GM20000 (cell line): ENCODE measurements around the gene AP5Z1.

ENCODE experiments used
- DNase-seq: peaks from one replicate; pipeline ENCODE4 v3.0.0; 2012; ENCODE audit warnings: low spot score
- CTCF ChIP-seq: IDR thresholded peaks from 2 replicates; pipeline ENCODE4 v1.5.1; 2012; ENCODE audit warnings: mild to moderate bottlenecking, control low read depth; ENCODE audit errors: extremely low read depth, missing control alignments

Gene AP5Z1

DNA sequence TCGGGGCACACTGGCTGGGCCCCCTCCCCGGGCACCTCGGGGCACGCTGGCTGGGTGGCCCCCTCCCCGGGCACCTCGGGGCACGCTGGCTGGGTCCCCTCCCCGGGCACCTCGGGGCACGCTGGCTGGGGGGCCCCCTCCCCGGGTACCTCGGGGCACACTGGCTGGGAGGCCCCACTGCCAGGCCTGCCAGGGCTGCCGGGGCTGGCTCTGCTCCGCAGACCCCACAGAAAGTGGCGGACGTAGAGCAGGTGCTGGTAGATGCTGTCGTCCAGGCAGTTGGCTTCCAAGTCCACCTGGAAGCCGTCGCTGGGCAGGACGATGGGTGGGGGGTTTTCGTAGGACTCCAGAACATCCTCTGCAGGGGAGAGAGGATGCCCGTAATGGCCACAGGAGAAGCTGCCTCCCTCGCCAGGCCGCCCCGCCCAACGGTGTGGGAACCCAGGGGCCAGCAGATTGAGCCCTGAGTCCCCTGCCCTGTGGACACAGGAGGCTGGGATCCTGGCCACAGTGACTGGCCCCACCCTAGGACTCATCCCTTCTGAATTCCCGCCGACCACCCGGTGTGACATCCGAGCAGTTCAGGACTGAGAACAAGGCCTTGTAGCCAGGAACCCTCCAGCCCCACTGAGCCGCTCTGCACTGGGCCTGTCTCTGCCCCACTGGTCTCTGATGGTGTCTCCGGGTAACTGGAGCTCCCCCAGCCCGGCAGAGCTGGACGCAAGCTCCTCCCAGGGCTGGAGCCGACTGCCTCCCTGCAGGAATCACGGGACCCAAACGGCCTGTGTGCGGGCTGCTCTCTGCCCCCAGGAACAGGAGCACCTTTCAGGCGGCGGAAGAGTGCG lies 28.2 kb downstream of the AP5Z1 start:
- TF ChIP-seq CTCF = no peak
- DNase-seq = no peak

DNA sequence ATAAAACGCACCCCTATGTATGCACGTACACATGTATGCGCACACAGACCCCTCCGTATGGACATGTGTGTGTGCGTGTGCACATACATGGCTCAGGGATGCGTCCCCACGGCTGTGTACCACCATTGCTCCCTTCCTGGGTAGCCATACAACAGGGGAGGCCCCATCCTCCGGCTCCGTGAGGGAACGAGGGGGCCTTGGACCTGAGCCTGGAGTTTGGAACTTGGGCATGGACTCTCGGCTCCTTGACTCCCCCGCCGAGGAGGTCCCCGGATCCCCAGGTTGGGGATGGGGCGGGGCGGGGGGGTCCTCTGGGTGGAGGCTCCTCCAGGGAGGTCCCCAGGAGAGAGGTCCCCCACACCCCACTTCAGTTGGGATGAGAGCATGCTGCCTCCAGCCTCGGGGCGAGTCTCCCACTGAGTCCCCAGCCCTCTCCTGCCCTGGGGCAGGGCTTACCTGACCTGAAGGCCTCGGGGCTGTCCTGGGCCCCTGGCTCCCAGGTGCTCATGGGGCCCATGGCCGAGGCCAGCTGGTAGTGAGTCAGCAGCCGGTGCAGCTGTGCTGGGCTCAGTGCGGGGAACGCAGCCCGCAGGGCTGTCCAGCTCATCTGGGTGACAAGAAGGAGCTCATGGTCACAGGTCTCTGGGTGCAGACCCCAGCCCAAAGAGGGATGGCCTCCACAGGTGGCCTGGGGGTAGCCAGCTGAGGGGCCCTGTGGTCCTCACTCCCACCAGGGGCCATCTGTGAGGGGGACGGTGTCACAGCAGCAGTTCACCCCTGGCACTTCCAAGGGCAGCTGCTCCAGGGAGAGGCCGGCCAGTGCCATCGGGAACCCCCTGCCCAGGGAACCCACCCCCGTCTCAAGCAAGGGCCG lies 29.9 kb downstream of the AP5Z1 start:
- no peak for DNase-seq
- TF ChIP-seq CTCF = no peak

- no peak for DNase-seq
- no peak for TF ChIP-seq CTCF
Measured at GRCh38 chr7:4805984-4806300, 30.5 kb downstream of the AP5Z1 start.

- no peak for TF ChIP-seq CTCF
- DNase-seq = no peak
Measured at GRCh38 chr7:4806983-4807597, 31.7 kb downstream of the AP5Z1 start.

- TF ChIP-seq CTCF = no peak
- DNase-seq = no peak
Measured at GRCh38 chr7:4807598-4808016, 32.2 kb downstream of the AP5Z1 start.

DNA sequence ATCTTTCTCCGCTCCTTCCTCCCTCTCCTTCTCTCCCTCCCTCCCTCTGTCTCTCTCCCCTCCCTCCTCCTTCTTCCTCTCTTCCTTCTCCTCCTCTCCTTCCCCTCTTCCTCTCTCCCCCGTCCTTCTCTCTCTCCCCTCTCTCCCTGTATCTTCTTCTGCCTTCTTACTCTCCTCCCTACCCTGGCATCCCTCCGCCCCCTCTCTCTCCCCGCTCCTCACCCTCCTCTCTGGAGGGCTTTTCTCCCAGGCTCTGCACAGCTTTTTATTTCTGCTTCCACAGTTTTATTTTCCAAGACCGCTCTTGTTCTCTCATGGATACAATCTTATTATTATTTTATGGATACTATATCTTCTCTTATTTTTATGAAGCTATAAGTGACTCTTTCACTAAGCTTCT lies 32.6 kb downstream of the AP5Z1 start:
- no peak for DNase-seq
- no peak for TF ChIP-seq CTCF

- TF ChIP-seq CTCF = no peak
- no peak for DNase-seq
Measured at GRCh38 chr7:4808565-4808964, 33.1 kb downstream of the AP5Z1 start.
